ENCODE results near the gene SULT1C3.
"Not testable (repeated sequence)": the region's sequence is repeated elsewhere in the genome, so short reads cannot be mapped to it uniquely, and the experiment has no call there.

Gene SULT1C3

GRCh38 chr2:108253106-108253505 lies 13.3 kb downstream of the SULT1C3 start:
- no peak for DNase-seq

- DNase-seq: no peak
Observed at GRCh38 chr2:108257757-108258331, 18.1 kb downstream of the SULT1C3 start.

- DNase-seq: no peak
Observed at GRCh38 chr2:108260773-108261172, 21.0 kb downstream of the SULT1C3 start.

- no peak for DNase-seq
Observed at GRCh38 chr2:108262036-108262435, 22.3 kb downstream of the SULT1C3 start.

GRCh38 chr2:108263401-108263800 lies 23.6 kb downstream of the SULT1C3 start:
- DNase-seq: no peak

- no peak for DNase-seq
Observed at GRCh38 chr2:108266218-108266617, 26.4 kb downstream of the SULT1C3 start.

GRCh38 chr2:108267101-108267500 lies 27.3 kb downstream of the SULT1C3 start:
- DNase-seq: no peak

GRCh38 chr2:108268001-108268400 lies 28.2 kb downstream of the SULT1C3 start:
- no peak for DNase-seq

- DNase-seq: no peak
Observed at GRCh38 chr2:108270346-108270745, 30.6 kb downstream of the SULT1C3 start.

- no peak for DNase-seq
Observed at GRCh38 chr2:108270768-108271506, 31.2 kb downstream of the SULT1C3 start.

- DNase-seq: no peak
Observed at GRCh38 chr2:108271691-108272253, 32.0 kb downstream of the SULT1C3 start.

- no peak for DNase-seq
Observed at GRCh38 chr2:108278631-108279030, 38.9 kb downstream of the SULT1C3 start.

- no peak for DNase-seq
Observed at GRCh38 chr2:108279468-108279867, 39.7 kb downstream of the SULT1C3 start.

GRCh38 chr2:108280466-108280865 lies 40.7 kb downstream of the SULT1C3 start:
- no peak for DNase-seq

- not testable (repeated sequence) for DNase-seq
Observed at GRCh38 chr2:108284566-108284965, 44.8 kb downstream of the SULT1C3 start.

- DNase-seq: no peak
Observed at GRCh38 chr2:108285616-108286015, 45.8 kb downstream of the SULT1C3 start.

GRCh38 chr2:108287169-108287568 lies 47.4 kb downstream of the SULT1C3 start:
- DNase-seq: no peak

GRCh38 chr2:108288534-108289106 lies 48.9 kb downstream of the SULT1C3 start, which contains the start of gene SULT1C2:
Gene SULT1C2, plus strand, starts transcription at chr2:108288895. Its CDS starts 4,773 bp downstream, at chr2:108293668.
- DNase-seq: peak; percentile 1

- DNase-seq: no peak
Observed at GRCh38 chr2:108293850-108294249, 54.1 kb downstream of the SULT1C3 start.

GRCh38 chr2:108297436-108298141 lies 57.8 kb downstream of the SULT1C3 start:
- no peak for DNase-seq

GRCh38 chr2:108301558-108301957 lies 61.8 kb downstream of the SULT1C3 start:
- no peak for DNase-seq

- DNase-seq: no peak
Observed at GRCh38 chr2:108304975-108305374, 65.2 kb downstream of the SULT1C3 start.

GRCh38 chr2:108305901-108306300 lies 66.1 kb downstream of the SULT1C3 start:
- no peak for DNase-seq
